ENCODE measurements around the gene CBX3. TPM values are rescaled to one million over a fixed set of nuclear protein-coding genes. Genes with fewer than 3 reads are reported as not detected.

CBX3 gene
- total RNA-seq, 4 donors from 2014 or later = 61.7 to 109 (median 77.7) TPM

- Histone ChIP-seq H3K4me1 (peaks cover 0 to 67% (median 53%) of the 10 kb centered on the region in 4 donors), H3K4me3 (no peak overlapping the region), H3K27me3 (no peaks in the 10 kb centered on the region), H3K9me3 (no peaks in the 10 kb centered on the region), H3K36me3 (peaks cover 0 to 72% (median 13%) of the 10 kb centered on the region in 3 donors), H3K27ac (no peak overlapping the region)
- no peak for TF ChIP-seq EP300 (IDR thresholded peaks at IDR 0.05)
- no peak for TF ChIP-seq POLR2A (IDR thresholded peaks at IDR 0.05)
- TF ChIP-seq, protein P1, sequence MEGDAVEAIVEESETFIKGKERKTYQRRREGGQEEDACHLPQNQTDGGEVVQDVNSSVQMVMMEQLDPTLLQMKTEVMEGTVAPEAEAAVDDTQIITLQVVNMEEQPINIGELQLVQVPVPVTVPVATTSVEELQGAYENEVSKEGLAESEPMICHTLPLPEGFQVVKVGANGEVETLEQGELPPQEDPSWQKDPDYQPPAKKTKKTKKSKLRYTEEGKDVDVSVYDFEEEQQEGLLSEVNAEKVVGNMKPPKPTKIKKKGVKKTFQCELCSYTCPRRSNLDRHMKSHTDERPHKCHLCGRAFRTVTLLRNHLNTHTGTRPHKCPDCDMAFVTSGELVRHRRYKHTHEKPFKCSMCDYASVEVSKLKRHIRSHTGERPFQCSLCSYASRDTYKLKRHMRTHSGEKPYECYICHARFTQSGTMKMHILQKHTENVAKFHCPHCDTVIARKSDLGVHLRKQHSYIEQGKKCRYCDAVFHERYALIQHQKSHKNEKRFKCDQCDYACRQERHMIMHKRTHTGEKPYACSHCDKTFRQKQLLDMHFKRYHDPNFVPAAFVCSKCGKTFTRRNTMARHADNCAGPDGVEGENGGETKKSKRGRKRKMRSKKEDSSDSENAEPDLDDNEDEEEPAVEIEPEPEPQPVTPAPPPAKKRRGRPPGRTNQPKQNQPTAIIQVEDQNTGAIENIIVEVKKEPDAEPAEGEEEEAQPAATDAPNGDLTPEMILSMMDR (IDR thresholded peaks at IDR 0.05) = no peak
- 80 to 84% methylated on average over 5 of the region's 5 CpGs for WGBS, 2 donors
- DNase-seq (ENCODE audit: low spot score in 2 of 2) = no peak
Observed at GRCh38 chr7:26195182-26195581, 6.4 kb upstream of the CBX3 start.

GRCh38 chr7:26195867-26196657 is 5.5 kb upstream of the CBX3 start:
- H3K4me1 ChIP-seq = peaks cover 0 to 67% (median 53%) of the 10 kb centered on the region in 4 donors
- H3K27me3 ChIP-seq = no peaks in the 10 kb centered on the region

DNA sequence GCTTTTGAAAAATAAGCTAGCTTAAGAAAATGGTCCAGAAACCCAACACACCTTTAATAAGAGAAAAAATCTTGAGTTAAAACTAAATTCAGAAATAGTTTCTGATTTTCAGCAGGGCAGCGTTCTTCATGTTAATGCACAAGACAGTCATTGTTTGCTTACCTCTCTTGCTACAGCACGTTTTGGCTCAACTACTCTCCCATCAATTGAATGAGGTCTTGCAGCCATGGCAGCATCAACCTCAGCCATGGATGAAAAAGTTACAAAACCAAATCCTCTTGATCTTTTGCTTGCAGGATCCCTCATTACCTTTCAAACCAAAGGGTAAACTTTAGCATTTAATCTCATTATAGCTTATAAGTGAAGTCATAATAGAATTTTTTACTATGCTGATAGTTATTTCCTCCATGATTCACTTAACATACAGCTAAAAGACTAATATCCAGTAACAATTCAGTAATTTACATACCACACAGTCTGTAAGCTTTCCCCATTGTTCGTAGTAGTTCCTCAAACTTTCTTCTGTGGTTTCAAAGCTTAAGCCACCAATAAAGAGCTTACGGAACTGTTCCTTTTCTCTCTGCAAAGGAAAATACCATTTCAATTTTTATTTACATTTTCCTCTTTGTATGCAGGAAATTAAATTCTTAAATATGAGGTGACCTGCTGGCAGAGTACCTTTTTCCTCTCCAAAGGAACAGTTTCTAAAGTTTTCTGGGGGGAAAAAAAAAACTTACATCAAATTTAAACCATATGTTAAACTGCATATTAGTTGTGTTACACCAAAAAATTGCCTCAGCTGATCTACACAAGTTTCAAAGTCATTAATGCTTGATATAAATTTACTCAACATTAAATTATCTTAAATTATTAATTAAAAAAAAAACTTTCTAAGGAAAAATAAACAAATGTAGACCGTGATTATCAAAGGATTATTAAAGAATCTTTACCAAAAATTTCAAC is 4.1 kb upstream of the CBX3 start:
- 5 to 7% methylated on average over 5 of the region's 5 CpGs for whole genome bisulfite sequencing, 2 donors
- Histone ChIP-seq H3K27ac (peak overlapping the region; percentile 98 to 100 (median 100)), H3K36me3 (peaks cover 0 to 49% (median 0%) of the 10 kb centered on the region in 3 donors), H3K27me3 (no peaks in the 10 kb centered on the region), H3K4me3 (peak overlapping the region; percentile 81 to 95 (median 94)), H3K4me1 (peaks cover 0 to 54% (median 52%) of the 10 kb centered on the region in 4 donors), H3K9me3 (no peaks in the 10 kb centered on the region)
- no peak for DNase-seq (ENCODE audit: low spot score in 2 of 2)
- TF ChIP-seq, protein P1 (IDR thresholded peaks at IDR 0.05) = no peak
- no peak for TF ChIP-seq POLR2A (IDR thresholded peaks at IDR 0.05)
- TF ChIP-seq EP300 (IDR thresholded peaks at IDR 0.05) = no peak

More at GRCh38 chr7:26195867-26196657, 5.5 kb upstream of the CBX3 start:
- TF ChIP-seq, protein P1 (IDR thresholded peaks at IDR 0.05) = no peak
- no peak for TF ChIP-seq POLR2A (IDR thresholded peaks at IDR 0.05)
- no peak for TF ChIP-seq EP300 (IDR thresholded peaks at IDR 0.05)
- Histone ChIP-seq H3K27ac (peak overlapping the region in 2 of 4 donors; percentile 3 to 18), H3K36me3 (peaks cover 0 to 63% (median 4%) of the 10 kb centered on the region in 3 donors), H3K9me3 (no peaks in the 10 kb centered on the region), H3K4me3 (peak overlapping the region in 1 of 4 donors; percentile 4)
- WGBS, 2 donors = 59 to 64% methylated on average over 10 of the region's 10 CpGs
- DNase-seq (ENCODE audit: low spot score in 2 of 2) = no peak

DNA sequence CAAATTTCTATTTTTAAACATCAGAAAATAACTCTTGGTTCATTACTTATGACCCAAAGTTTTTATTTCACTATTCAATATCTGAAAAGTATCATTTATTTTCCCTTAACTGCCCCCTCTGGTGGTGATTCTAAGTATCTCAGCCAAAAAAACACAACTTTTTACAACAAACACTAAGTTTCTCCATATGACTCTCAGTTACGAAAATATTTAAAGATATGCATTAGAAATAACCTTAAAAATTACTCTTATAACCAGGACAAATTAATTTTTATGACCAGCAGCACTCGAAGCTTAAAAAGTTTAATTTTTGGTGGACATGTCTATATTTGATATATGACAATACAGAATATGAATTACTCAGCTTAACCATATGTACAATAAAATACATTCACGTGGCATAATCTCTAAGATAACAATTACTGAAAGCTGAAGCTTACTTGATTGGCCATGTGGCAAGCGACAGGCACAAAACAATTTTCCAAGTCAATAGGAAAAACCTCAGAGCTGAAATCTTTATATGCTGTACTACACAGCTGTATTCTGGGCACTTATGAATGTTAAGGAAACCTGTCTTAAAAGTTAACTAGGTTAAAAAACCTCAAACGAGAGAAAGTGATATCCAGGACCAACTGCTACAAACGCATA is 3.3 kb upstream of the CBX3 start:
- H3K4me3 ChIP-seq = peak overlapping the region; percentile 81 to 95 (median 94)
- peaks cover 0 to 41% (median 0%) of the 10 kb centered on the region in 3 donors for H3K36me3 ChIP-seq
- DNase-seq (ENCODE audit: low spot score in 2 of 2) = peak in 1 of 2 donors; percentile 80
- peak overlapping the region; percentile 98 to 100 (median 100) for H3K27ac ChIP-seq
- H3K9me3 ChIP-seq = no peaks in the 10 kb centered on the region
- peaks cover 0 to 55% (median 53%) of the 10 kb centered on the region in 4 donors for H3K4me1 ChIP-seq
- WGBS, 2 donors = 0 to 1% methylated on average over 6 of the region's 6 CpGs
- no peaks in the 10 kb centered on the region for H3K27me3 ChIP-seq
- TF ChIP-seq EP300 (IDR thresholded peaks at IDR 0.05) (no peak), POLR2A (IDR thresholded peaks at IDR 0.05) (no peak)
- TF ChIP-seq, protein P1 (IDR thresholded peaks at IDR 0.05) = peak; percentile 60 to 73 (median 70)
